ENCODE measurements around the gene SLC22A8.

- no peak for TF ChIP-seq CTCF (conservative IDR thresholded peaks at IDR 0.05 in 1 of 2, IDR thresholded peaks at IDR 0.05 in 1 of 2; ENCODE audit: low read depth in 1 of 2, low read length in 2 of 2)
- no peak for TF ChIP-seq EZH2 (IDR thresholded peaks at IDR 0.05; ENCODE audit: low read length, missing control alignments)
Observed at GRCh38 chr11:63007920-63008319, 7.7 kb downstream of the SLC22A8 start.
